GM21447 (cell line): Measurements from ENCODE around the gene C19orf33.
"Not testable (repeated sequence)": the region's sequence is repeated elsewhere in the genome, so short reads cannot be mapped to it uniquely, and the experiment has no call there.

Experiments
- ATAC-seq: cut with Tn5 transposase; IDR thresholded peaks from one replicate; pipeline ENCODE4 v1.9.1; 2021; ENCODE audit not compliant: unreplicated experiment

Gene C19orf33

DNA sequence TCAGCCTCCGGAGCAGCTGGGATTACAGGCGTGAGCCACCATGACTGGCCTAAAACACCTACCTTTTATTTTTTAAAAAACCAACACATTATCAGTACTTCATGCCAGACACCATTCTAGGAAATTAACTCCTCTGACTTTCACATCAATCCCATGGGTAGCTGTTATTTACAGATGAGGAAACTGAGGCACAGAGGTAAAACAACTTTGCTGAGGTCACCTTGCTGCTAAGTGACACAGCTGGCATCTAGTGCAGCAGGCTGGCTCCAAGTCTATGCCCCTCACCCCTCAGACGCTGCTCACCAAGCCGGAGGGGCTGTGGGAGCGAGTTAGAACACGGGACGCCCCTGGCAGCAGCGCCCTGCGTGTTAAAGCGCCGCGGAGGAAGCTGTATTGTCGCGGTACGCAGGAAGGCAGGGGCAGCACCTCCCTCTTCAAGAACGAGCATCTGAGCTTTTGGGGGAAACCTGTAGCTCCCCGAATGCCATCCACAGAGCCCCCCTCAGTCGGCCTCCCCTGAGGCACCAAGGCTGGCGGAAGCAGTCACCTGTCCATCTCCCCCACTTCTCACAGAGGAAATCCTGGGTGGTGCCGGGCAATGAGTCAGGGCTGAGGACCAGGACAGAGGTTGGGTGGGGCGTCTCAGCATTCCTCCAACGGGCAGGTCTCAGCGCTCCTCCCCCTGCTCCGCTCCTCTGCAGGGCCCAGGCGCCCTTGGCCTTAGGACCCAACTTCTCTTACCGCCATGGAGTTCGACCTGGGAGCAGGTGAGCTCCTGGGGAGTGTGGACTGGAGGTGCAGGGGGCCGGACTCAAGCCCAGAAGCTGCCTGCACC, at the start of gene C19orf33:
TSS of gene C19orf33 (plus strand) at position 735 of the 835 bp plus-strand sequence. CDS start at position 746, 11 bp downstream.
- ATAC-seq = no peak

DNA sequence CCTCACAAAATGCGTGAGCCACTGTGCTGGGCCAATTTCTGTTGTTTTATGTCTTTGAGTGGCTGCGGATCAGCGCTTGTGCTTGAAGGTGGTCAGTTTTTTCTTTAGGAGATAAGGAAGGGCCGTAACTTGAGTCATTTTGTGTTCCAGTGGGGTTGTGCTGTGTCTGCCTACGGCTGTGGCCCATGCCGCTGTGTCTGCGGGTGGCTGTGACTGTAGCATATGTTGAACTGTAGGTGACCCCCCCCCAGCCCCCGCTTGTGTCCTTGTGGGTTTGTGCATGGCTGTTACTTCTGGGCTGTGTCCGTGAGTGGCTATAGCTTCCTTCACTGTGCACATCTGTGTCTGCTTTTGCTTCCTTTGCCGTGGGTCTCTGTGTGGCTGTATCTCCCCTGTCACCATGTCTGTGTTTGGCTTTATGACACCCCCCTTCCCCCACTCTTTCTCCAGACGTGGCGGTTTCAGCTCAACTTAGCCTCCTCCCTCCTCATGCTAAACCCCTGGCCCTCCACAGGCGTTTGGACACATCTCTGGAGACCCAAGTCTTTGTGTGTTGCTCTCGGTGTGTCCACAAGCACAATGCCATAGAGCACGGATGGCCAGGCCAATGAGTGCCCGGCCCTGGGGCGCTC, 48.6 kb upstream of the C19orf33 start:
- ATAC-seq = no peak

DNA sequence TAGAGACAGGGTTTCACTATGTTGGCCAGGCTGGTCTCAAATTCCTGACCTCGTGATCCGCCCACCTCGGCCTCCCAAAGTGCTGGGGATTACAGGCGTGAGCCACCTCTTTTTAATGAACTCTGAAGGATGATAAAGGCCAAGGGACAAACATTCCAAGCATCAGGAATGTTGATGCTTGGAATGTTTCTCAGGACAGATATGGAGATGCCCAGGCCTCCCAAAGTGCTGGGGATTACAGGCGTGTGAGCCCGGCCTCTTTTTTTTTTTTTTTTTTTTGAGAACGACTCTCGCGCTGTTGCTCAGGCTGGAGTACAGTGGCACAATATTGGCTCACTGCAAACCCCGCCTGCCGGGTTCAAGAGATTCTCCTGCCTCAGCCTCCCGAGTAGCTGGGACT, 42.1 kb upstream of the C19orf33 start:
- ATAC-seq = not testable (repeated sequence)

DNA sequence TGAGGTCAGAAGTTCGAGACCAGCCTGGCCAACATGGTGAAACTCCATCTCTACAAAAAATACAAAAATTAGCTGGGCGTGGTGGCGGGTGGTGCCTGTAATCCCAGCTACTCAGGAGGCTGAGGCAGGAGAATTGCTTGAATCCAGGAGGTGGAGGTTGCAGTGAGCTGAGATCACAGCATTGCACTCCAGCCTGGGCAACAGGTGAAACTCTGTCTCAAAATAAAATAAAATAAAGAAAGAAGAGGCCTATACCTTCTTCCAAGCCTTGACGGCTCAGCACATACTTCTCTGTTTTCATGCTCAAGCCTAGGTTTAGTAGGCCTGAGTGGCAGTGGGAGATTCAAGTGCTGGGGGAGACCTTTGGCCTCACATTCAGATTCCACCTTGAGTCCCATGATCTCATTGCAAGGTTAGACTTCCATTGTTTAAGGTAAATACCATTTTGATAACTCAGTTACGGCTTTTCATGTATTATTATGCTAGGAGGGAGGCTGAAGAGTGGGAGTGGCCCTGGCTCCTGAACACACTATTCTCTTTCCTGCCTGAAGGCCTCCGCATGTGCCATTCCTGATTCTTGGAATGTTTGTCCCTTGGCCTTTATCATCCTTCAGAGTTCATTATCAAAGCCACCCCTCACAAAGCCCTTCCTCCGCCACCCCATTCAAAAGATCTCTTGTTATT, 41.3 kb upstream of the C19orf33 start:
- ATAC-seq = no peak

DNA sequence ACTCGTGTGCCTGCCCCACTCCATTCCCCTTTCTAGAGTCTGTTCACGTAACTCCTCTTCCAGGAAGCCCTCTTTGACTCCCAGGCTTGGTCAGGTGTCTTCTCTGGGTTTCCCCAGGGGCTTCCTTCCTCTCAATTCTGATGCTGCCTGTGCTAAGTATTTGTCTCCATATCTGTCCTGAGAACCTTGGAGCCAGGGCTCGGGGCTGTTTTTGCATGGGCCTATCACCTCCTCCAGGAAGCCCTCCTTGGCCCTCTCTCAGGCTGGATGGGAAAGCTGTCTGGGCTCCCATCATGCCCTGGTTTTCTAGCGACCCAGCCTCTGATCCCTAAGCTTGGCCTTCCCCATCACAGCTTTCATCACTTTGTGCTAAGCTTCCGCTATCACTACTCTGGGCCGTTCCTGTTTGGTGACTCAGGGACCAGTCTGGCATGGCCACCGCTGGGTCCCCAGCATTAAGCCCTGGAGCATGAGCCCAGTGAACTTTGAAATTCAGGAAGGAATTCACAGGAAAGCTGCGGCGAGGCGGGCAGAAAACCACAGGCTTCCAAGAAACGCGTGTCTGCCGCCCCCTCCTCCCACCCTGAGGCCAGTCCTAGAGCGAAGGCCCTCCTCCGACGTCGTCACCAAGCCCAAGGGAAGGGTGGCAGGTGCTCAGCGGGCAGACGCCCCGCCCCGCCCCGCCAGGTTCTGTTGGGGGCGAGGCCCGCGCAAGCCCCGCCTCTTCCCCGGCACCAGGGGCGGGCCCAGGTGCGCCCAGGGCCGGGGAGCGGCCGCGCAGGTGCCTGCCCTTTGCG, 40.2 kb upstream of the C19orf33 start:
- ATAC-seq = no peak

DNA sequence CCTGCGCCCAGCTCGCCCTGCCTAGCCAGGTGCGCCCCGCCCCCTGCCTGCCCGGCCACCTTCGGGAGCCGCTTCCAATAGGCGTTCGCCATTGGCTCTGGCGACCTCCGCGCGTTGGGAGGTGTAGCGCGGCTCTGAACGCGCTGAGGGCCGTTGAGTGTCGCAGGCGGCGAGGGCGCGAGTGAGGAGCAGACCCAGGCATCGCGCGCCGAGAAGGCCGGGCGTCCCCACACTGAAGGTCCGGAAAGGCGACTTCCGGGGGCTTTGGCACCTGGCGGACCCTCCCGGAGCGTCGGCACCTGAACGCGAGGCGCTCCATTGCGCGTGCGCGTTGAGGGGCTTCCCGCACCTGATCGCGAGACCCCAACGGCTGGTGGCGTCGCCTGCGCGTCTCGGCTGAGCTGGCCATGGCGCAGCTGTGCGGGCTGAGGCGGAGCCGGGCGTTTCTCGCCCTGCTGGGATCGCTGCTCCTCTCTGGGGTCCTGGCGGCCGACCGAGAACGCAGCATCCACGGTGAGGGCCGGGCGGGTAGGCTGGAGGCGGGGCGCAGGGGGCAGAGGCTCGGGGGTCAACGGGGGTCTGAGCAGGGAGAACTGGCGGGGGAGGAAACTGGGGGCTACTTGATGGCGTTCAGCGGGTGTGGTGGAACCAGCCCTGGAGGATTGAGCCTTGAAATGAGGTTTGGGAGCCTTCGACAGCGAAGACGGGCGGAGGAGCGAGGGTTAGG, 39.4 kb upstream of the C19orf33 start, which contains the start of gene SPINT2:
TSS of gene SPINT2 (plus strand) at position 88 of the 727 bp plus-strand sequence. CDS start at position 408, 320 bp downstream.
- ATAC-seq = no peak

DNA sequence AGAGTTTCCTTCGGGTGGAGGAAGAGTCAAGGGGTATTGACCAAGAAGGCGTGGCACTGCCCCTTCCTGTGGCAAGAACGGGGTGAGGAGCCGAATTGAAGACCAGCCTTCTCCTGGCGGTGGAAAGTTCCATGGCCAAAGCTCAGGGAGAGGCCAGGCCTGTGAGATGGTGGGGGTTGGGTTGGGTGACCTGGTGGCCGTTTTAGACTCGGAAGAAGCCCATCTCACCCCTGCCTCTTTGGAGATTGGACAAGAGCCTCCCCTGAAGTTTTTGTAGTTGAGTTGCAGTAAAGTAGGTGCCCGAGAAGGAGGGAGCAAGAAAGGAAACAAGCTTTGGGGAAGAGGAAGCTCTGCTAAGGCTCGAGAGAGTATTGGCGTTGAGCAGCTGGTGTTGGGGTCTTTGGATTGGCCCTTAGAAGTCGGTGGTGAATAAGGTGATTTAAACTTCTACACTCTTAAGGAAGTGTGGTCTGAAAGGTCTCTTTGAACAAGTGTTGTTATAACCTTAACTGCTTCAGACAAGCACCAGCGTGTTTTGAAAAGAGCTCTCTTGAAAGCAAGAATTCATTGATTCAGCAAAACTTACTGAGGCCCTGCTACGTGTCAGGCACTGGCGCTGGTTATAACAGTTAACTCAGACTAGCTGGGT, 38.7 kb upstream of the C19orf33 start:
- no peak for ATAC-seq

DNA sequence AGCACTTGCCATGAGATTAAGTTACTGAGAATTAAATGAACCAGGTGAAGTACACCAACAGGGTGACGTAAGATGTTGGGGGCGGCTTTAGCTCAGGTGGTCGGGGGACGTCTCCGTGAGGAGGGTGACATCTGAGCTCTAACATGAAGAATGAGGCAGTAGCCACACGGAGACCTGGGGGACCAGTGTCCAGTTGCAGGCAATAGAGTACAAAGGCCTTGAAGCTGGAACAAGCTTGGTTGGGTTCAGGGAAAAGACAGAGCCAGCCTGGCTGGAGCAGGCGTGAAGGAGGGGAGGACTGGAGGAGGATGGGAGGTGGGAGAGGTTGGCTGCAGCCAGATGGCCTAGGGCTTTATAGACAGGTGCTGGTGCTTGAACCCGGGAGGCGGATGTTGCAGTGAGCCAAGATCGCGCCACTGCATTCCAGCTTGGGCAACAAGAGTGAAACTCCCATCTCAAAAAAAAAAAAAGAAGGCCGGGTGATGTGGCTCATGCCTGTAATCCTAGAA, 38.1 kb upstream of the C19orf33 start:
- no peak for ATAC-seq

DNA sequence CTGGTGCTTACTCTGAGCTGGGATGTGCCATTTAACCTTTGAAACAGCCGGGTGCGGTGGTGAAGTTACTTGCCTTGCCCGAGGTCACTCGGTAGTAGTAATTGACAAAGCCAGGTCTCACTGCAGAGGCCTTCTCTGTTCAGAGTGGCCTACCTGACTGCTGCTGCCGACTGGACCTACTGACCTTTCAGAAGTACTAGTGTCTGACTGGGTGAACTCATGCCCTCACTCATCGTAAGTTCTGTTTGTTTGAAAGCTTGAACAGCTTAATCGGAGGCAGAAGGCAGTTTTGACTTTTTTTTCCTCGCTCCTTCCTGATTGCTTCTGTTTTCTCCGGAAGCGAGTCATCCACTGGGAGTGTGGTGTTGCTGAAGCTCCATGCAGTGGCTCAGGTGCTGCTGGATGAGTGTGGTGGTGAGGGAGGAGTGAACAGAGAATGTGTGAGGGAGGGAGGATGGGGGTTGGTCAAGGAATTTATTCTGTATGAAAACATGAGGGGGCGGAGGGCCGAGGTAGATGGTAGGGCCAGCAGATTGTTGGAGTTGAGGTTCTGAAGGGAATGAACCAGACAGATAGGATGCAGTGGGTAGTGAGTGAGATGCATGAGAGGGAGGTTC, 37.0 kb upstream of the C19orf33 start:
- no peak for ATAC-seq

DNA sequence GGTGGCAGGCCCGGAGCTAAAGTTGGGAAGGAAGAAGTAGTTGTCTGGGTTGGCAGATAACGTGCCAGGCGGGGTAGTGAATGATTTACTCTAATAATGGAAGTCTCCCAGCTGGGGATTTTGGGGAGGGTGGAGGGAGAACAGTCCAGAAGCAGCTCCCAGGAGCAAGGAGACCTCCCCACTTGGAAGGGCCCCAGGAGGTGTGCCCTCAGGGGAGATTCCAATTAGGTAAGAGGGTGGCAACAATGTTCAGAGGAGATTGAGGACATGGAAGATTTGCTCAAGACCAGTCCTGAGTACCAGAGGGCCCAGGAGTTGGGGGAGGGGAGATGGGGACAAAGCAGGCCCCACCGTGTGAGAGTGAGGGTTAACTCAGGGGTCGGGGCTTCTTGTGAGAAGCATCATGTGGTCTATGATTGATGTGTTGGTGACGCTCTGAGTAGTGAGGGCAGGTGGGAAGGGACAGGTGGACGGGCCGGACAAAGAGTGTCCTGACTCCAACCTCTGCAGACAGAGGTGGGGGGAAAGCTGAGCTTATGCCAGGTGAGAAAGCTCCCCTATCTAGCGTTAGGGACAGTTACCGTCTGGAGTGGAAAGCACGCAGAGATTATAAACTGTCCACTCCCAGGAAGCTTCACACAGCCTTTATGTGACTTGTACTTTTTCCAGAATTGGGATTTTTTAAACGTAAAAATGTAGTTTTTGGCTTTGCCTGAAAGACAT, 36.1 kb upstream of the C19orf33 start:
- ATAC-seq = no peak

DNA sequence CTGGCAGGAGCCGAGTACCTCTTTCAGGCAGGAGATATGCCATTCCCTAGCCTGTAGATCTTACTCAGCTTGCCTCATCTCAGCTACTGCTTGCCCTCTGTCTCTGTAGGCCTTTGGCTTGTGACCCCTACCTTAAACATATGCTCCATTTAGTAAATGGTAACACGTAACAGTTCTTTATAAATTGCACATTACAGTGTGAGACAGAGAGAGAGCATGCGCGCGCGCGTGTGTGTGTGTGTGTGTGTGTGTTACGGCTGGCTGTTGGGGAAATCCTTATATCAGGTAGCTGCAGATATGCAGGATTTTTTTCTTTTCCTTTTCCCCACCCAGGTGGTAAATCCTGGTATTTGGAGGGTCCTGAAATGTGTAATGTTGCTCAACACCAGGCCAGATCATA, 35.5 kb upstream of the C19orf33 start:
- no peak for ATAC-seq

DNA sequence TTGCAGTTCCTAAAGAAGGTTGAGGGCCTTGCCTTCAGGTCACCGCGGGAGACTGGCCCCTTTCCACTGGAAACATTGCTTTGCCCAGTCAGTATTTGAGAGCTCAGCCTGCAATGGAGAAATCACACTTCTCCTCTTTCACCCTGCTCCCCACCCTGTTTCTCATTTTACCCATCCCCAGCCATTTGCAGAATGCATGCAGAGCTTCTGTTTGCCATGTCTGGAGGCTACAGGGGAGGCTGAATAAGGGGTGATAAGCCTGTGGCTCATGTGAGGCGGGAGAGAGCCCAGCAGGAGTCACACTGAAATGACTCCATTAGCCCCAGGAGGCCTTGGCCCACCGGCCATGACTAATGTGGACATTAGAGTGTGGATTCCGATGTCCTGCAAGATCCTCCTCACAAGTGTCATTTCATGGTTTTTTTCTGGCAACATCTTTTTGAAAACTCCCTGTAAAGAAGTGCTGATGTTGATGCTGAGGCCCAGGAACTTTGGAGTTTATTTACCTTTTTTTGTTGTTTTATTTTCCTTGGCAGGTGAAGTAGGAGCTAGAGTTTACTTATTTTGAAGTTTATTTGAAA, 33.4 kb upstream of the C19orf33 start:
- no peak for ATAC-seq

DNA sequence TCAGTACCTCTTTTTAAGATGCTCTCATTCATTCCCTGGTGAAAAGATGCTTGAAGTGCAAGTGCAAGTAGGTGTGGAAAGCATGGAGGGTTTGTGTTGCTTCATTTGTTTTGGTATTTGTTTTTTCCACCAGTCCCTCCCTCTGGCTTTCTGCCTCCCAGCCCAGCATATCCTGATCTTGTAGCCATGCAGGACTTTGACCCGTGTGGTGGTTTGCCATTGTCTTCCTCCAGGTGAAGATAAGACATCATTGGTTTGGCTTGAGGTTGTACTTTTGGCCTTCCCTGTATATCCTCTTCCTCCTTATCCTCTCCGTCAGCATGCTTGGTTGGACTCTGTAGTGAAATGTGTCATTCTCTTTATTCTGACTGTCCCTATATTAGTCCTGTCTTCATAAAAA, 30.6 kb upstream of the C19orf33 start:
- ATAC-seq = no peak

DNA sequence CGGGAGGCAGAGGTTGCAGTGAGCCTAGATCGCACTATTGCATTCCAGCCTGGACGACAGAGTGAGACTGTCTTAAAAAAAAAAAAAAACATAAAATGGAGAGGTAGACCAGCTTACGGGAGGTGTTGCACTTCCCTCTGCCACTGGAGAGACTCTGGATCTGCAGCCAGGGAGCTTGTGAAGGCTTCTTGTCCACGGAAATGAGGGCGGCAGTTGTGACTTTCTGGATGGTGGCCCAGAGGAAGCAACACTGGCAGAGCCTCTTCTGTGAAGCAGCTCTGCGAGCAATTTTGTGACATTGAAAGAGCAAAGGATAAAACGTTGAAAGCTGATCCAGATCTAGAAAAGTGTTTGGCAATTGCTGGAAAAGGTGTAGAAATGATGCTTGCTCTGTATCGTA, 29.3 kb upstream of the C19orf33 start:
- ATAC-seq = no peak

DNA sequence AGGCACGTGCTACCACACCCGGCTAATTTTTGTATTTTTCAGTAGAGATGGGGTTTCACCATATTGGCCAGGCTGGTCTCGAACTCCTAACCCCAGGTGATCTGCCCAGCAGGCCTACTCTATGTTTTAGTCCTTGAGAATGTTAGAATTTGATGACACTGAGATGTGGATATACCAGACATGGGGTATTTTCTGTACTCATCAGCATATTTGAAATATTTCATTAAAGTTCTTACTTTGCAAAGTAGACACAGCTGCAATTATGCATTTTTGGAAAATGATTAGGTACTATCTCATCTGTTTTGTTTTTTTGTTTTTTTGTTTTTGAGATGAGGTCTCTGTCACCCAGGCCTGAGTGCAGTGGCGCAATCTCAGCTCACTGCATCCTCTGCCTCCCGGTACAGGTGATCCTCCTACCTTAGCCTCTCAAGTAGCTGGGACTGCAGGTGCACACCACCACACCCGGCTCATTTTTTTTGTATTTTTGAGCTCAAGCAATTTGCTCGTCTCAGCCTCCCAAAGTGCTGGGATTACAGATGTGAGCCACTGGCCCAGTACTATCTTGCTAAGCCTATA, 27.0 kb upstream of the C19orf33 start:
- no peak for ATAC-seq

DNA sequence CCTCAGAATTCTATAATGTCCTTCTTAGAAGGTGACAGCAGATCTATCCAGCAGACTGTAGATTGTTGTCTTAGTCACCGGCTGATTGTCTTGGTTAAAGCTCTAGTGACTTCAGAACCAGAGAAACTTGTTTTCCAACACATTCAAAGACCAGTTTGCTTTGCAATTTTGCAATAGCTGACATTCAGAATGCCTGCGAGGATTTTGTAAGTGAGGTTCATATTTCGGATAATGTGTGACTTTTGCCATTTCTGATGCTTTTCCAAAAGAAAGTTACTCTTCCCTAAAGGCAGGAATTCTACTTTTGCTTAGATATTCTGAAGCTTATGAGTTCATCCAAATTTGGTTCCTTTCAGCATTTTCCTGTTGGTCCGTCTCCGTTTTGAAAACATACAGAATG, 26.5 kb upstream of the C19orf33 start:
- no peak for ATAC-seq

DNA sequence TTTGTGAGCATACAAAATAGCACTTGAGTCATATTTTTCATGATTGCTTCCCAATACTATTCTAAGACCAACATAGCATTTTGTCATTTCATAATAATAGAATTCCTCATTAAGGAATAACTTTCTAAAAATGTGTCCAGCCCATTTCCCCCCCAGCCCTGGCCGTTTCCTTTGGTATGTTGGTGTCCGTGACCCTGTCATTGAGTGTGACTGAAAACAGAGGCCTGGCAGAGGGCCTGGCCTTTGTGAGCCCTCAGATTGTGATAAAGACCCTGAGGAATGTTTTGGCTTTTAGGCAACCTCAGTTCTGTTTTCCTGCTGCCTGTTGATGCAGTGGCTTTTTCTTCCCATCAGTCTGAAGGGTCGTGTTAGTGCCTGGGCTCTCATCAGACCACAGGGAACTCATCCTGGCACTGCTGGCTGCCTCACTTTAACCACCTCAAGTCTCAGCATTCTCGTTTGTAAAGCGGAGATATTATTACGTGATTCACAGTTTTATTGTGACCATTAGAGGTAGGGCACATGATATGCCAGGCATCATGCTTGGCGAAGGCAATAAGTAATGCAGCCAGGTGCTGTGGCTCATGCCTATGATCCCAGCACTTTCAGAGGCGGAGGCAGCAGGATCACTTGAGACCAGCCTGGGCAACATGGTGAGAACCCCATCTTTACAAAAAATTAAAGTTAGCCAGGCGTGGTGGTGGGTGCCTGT, 25.9 kb upstream of the C19orf33 start:
- no peak for ATAC-seq
